ENCODE data around the gene SLC1A7.

The SLC1A7 gene

DNA sequence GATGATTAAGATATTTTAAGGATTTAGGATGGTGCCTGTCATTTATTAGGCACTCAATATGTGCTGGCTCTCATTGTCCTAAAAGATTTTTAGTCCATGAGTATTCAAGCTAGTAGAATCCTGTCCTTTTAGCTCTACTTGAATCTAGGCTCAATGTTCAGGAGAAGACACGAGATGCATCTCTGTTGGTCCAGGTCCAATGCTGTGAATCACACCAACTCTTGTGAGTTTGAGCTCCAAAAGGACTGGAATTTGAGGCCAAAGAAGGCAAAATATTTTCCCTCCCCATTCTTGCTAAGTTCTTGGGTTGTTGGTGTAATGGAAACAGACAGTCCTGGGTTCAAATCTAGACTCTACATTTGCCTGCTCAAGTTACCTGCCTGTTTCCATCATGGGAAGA is 81.9 kb downstream of the SLC1A7 start:
- DNase-seq = no peak

DNA sequence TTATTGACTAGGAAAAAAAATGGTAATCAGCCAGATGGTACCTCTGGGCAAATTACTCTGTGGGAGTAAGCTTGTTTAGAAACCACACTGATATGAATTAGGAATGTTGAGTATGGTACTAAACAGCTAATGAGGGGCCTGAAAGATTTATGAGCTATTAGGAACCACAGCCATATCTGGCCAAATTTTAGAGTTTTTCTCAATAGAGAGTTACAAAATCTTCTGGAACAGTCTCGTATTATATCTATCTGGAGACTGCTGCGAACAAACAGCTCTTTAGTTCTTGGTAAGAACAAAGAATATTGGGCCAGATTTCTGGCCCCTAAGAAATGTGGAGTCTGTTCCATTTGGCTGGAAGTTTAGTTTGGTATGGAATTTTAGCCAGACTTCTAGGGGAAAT is 85.3 kb downstream of the SLC1A7 start:
- DNase-seq = no peak

DNA sequence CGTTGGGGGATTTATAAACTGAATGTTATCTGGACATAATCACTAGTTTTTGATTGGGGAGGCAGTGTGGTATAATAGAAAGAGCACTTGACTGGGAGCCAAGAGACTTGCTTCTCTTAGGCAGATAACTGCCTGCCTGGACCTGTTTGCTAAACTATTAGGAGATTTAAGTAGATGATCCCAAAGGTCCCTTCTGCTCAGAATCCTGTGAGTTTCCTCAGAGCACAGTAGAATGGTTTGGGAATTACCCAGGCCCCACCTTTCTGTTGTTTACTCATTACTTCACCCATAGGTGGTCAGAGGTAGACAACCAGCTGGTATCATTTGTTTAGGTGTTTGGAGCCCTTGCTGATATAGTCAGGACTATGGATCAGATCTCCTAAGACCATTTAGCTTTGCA is 90.8 kb downstream of the SLC1A7 start:
- no peak for DNase-seq

GRCh38 chr1:53050310-53050709 is 92.1 kb downstream of the SLC1A7 start:
- DNase-seq = no peak

DNA sequence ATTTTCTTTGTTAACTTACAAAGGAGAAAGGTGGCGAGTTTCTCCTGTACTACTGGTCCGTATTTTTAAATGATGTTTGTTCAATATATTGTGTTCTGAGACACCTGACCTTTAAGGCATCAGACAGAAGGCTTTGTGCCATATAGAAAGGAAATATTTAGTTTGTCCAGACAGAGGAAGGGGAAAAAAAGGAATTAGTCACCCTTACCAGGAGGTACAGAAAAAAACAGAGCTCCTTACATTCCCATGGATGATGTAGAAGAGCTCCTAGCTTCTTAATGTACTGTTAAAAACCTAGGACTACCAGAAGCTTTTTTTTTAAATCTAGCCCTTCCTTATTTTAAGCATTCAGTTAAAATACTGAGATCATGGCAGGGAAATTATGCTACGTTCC is 92.9 kb downstream of the SLC1A7 start:
- no peak for DNase-seq

- no peak for DNase-seq
These were observed 93.4 kb downstream of the SLC1A7 start for GRCh38 chr1:53048960-53049573.

DNA sequence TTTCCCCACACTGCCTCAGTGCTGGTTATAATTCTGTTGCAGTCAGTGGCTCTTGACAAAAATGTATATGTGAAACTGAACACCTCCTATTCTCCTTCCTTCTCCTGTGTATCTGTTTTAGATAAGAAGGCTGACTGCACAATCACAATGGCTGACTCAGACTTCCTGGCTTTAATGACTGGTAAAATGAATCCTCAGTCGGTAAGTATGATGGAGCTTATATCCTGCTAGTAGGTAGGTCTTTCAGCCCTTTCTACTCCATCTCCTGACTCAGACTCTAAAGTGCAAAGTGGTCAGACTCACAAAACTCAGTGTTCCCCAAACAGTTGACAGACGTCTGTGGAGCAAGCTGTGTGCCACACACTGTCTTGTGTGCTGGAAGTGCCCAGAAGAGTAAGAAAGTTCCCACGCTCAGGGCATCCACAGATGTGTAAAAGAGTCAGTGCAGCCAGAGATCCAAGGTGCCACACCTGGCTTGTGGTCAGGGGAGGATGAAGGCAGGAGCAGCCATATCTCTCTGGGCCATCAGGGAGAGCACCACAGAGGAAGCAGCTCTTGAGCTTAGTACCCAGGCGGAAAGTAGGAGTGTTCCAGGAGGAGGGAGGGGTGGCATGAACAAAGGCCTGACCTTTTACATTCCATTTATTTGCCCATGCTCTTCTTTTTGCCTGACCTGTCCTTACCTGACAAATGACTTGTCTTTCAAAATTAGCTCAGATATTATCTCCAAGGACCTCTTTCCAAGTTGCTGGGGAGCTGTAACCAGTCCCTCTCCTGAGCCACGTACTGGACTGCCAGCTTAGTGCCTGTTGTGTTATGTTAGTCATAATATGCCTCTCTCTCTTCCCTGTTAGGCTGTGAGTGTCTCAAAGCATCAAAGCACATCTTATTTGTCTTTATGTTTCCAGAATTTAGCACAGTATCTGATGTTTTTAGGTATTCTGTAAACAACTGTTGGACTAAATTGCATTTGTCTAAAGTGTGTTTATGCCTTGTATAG is 94.4 kb downstream of the SLC1A7 start:
- no peak for DNase-seq

DNA sequence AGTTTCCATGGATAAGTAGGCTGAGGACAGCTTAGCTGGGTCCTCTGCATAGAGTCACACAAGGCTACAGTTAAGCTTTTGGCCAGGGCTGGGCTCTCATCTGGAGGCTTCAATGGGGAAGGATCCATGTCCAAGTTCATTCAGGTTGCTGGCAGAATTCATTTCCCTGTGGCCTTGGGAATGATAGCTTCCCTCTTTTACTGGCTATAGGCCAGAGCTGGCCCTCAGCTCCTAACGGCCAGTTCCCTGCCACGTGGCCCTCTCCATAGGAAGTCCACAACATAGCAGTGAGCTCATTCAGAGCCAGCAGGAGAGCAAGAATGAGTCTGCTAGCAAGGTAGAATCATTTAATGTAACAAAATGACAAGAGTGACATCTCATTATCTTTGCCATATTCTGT is 95.5 kb downstream of the SLC1A7 start:
- DNase-seq = no peak

DNA sequence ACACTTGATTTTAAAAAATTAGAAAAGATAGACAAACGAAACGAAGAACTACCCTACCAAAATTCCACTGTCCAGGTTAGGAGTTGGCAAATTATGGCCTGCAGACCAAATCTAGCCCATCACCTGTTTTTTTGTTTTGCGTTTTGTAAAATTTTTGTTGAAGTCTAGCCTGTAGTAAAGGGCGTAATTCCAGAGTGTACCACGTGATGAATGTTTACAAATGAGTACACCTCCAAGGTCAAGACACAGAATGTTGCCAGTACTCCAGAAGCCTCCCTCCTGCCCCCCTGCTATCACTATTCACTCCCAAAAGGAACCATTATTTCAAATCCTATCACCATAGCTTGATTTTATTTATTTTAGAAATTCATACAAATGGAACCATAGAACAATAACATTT is 97.5 kb downstream of the SLC1A7 start:
- DNase-seq = no peak

GRCh38 chr1:53043271-53043670 is 99.2 kb downstream of the SLC1A7 start:
- no peak for DNase-seq

GRCh38 chr1:53038566-53038965 is 103.9 kb downstream of the SLC1A7 start:
- no peak for DNase-seq
